B cell (primary cell): ENCODE data around the gene HSF4.

Source experiments
- EZH2 ChIP-seq: IDR thresholded peaks from 2 replicates; pipeline ENCODE4 v1.6.1; 2012; ENCODE audit warnings: borderline replicate concordance, low read depth, mild to moderate bottlenecking, moderate library complexity, low read length; ENCODE audit not compliant: insufficient read depth, poor library complexity, severe bottlenecking
- TF ChIP-seq, protein P1 (sequence below): fragments of 200-600 bp; IDR thresholded peaks from one replicate; pipeline ENCODE4 v1.8.0; 2022; ENCODE audit warnings: antibody characterized with exemption, mild to moderate bottlenecking

DNA sequence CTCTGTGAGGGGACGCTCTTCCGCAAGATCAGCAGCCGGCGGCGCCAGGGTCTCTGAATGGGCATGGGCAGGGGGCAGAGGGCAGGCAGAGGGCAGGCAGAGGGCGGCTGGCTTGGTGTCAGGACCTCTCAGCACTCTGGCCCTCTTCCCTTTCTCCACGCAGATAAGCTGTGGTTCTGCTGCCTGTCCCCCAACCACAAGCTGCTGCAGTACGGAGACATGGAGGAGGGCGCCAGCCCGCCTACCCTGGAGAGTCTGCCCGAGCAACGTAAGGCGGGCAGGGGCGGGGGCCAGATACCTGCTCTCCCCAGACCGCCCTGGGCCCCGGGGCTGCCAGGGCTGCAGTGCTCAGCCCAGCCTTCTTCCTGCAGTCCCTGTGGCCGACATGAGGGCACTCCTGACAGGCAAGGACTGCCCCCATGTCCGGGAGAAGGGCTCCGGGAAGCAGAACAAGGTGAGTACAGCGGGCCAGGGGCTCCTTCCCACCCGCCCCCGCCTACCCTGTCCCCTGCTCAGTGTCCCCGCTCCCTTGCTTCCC lies 38.5 kb downstream of the HSF4 start:
- TF ChIP-seq, protein P1, sequence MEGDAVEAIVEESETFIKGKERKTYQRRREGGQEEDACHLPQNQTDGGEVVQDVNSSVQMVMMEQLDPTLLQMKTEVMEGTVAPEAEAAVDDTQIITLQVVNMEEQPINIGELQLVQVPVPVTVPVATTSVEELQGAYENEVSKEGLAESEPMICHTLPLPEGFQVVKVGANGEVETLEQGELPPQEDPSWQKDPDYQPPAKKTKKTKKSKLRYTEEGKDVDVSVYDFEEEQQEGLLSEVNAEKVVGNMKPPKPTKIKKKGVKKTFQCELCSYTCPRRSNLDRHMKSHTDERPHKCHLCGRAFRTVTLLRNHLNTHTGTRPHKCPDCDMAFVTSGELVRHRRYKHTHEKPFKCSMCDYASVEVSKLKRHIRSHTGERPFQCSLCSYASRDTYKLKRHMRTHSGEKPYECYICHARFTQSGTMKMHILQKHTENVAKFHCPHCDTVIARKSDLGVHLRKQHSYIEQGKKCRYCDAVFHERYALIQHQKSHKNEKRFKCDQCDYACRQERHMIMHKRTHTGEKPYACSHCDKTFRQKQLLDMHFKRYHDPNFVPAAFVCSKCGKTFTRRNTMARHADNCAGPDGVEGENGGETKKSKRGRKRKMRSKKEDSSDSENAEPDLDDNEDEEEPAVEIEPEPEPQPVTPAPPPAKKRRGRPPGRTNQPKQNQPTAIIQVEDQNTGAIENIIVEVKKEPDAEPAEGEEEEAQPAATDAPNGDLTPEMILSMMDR, result no peak
- TF ChIP-seq EZH2, result no peak
